ENCODE measurements around the gene TTC22.

The TTC22 gene

GRCh38 chr1:54750596-54750995 lies 50.5 kb downstream of the TTC22 start:
- no peak for DNase-seq (ENCODE audit: low spot score)

- DNase-seq (ENCODE audit: low spot score) = no peak
Observed at GRCh38 chr1:54748094-54748835, 52.9 kb downstream of the TTC22 start.

GRCh38 chr1:54745864-54746263 lies 55.3 kb downstream of the TTC22 start:
- DNase-seq (ENCODE audit: low spot score) = no peak

GRCh38 chr1:54745274-54745673 lies 55.8 kb downstream of the TTC22 start:
- DNase-seq (ENCODE audit: low spot score) = no peak

- no peak for DNase-seq (ENCODE audit: low spot score)
Observed at GRCh38 chr1:54744696-54745095, 56.4 kb downstream of the TTC22 start.

GRCh38 chr1:54743416-54744226 lies 57.5 kb downstream of the TTC22 start:
- no peak for DNase-seq (ENCODE audit: low spot score)

- no peak for DNase-seq (ENCODE audit: low spot score)
Observed at GRCh38 chr1:54742282-54742681, 58.8 kb downstream of the TTC22 start.

- no peak for DNase-seq (ENCODE audit: low spot score)
Observed at GRCh38 chr1:54741531-54741930, 59.6 kb downstream of the TTC22 start.

GRCh38 chr1:54738244-54738643 lies 62.9 kb downstream of the TTC22 start:
- no peak for DNase-seq (ENCODE audit: low spot score)

GRCh38 chr1:54736685-54737084 lies 64.4 kb downstream of the TTC22 start:
- DNase-seq (ENCODE audit: low spot score) = no peak
